ENCODE measurements around the gene FHOD3.

The FHOD3 gene

GRCh38 chr18:36441426-36442240 lies 144.1 kb downstream of the FHOD3 start:
- no peak overlapping the region for H3K18ac ChIP-seq (ENCODE audit: low read length)
- no peaks in the 10 kb centered on the region for H3K36me3 ChIP-seq (ENCODE audit: control insufficient read depth, insufficient read depth, low read length)
- no peak overlapping the region for H3K9ac ChIP-seq (ENCODE audit: low read length)
- H3K79me2 ChIP-seq (ENCODE audit: control insufficient read depth, insufficient read depth, low read length), result no peaks in the 10 kb centered on the region
- no peak overlapping the region for H2BK120ac ChIP-seq (ENCODE audit: low read depth, low read length)
- WGBS (ENCODE audit: extremely low coverage, insufficient coverage, low lambda C conversion rate), result no CpG with 5 or more reads among the region's 9 CpGs
- H4K5ac ChIP-seq (ENCODE audit: low read length), result no peak overlapping the region
- no peak overlapping the region for H3K4me3 ChIP-seq (ENCODE audit: low read length)
- H3K56ac ChIP-seq (ENCODE audit: low read length), result no peak overlapping the region
- H3K4ac ChIP-seq (ENCODE audit: low read depth, low read length), result no peak overlapping the region
- no peak overlapping the region for H2BK5ac ChIP-seq (ENCODE audit: low read length)
- no peak overlapping the region for H3K23ac ChIP-seq (ENCODE audit: low read length)
- H3K4me1 ChIP-seq (ENCODE audit: control insufficient read depth, low read depth, low read length), result no peaks in the 10 kb centered on the region
- no peaks in the 10 kb centered on the region for H3K27me3 ChIP-seq (ENCODE audit: insufficient read depth, low read length, poor library complexity)
- no peak overlapping the region for H3K27ac ChIP-seq (ENCODE audit: low read depth, low read length)
- no peak overlapping the region for H2AK5ac ChIP-seq (ENCODE audit: low read length)
- no peak overlapping the region for H4K8ac ChIP-seq (ENCODE audit: low read depth, low read length)
- no peak overlapping the region for H3K4me2 ChIP-seq (ENCODE audit: low read length)
- H2BK15ac ChIP-seq (replicated peaks; ENCODE audit: low read depth), result no peak overlapping the region
- DNase-seq, result no peak
- H3K79me1 ChIP-seq (ENCODE audit: low read length), result no peaks in the 10 kb centered on the region

GRCh38 chr18:36442717-36443116 lies 145.2 kb downstream of the FHOD3 start:
- H4K8ac ChIP-seq (ENCODE audit: low read depth, low read length), result no peak overlapping the region
- no peaks in the 10 kb centered on the region for H3K79me1 ChIP-seq (ENCODE audit: low read length)
- no peak overlapping the region for H2AK5ac ChIP-seq (ENCODE audit: low read length)
- no peak overlapping the region for H3K4ac ChIP-seq (ENCODE audit: low read depth, low read length)
- H3K79me2 ChIP-seq (ENCODE audit: control insufficient read depth, insufficient read depth, low read length), result no peaks in the 10 kb centered on the region
- H3K56ac ChIP-seq (ENCODE audit: low read length), result no peak overlapping the region
- H2BK15ac ChIP-seq (replicated peaks; ENCODE audit: low read depth), result no peak overlapping the region
- H3K4me3 ChIP-seq (ENCODE audit: low read length), result no peak overlapping the region
- no peak for DNase-seq
- no peak overlapping the region for H4K5ac ChIP-seq (ENCODE audit: low read length)
- no peak overlapping the region for H3K4me2 ChIP-seq (ENCODE audit: low read length)
- no peak overlapping the region for H3K9ac ChIP-seq (ENCODE audit: low read length)
- H2BK120ac ChIP-seq (ENCODE audit: low read depth, low read length), result no peak overlapping the region
- no peaks in the 10 kb centered on the region for H3K36me3 ChIP-seq (ENCODE audit: control insufficient read depth, insufficient read depth, low read length)
- no peak overlapping the region for H2BK5ac ChIP-seq (ENCODE audit: low read length)
- H3K4me1 ChIP-seq (ENCODE audit: control insufficient read depth, low read depth, low read length), result no peaks in the 10 kb centered on the region
- H3K27me3 ChIP-seq (ENCODE audit: insufficient read depth, low read length, poor library complexity), result no peaks in the 10 kb centered on the region
- no CpG with 5 or more reads among the region's 3 CpGs for WGBS (ENCODE audit: extremely low coverage, insufficient coverage, low lambda C conversion rate)
- no peak overlapping the region for H3K23ac ChIP-seq (ENCODE audit: low read length)
- no peak overlapping the region for H3K27ac ChIP-seq (ENCODE audit: low read depth, low read length)
- no peak overlapping the region for H3K18ac ChIP-seq (ENCODE audit: low read length)

GRCh38 chr18:36446059-36446458 lies 148.5 kb downstream of the FHOD3 start:
- Histone ChIP-seq H3K4me2 (ENCODE audit: low read length) (no peak overlapping the region), H2BK5ac (ENCODE audit: low read length) (no peak overlapping the region), H3K4me1 (ENCODE audit: control insufficient read depth, low read depth, low read length) (no peaks in the 10 kb centered on the region), H3K36me3 (ENCODE audit: control insufficient read depth, insufficient read depth, low read length) (no peaks in the 10 kb centered on the region), H3K56ac (ENCODE audit: low read length) (no peak overlapping the region), H3K4me3 (ENCODE audit: low read length) (no peak overlapping the region), H3K79me1 (ENCODE audit: low read length) (no peaks in the 10 kb centered on the region), H3K27me3 (ENCODE audit: insufficient read depth, low read length, poor library complexity) (no peaks in the 10 kb centered on the region), H2BK120ac (ENCODE audit: low read depth, low read length) (no peak overlapping the region), H2BK15ac (replicated peaks; ENCODE audit: low read depth) (no peak overlapping the region), H4K5ac (ENCODE audit: low read length) (no peak overlapping the region), H3K27ac (ENCODE audit: low read depth, low read length) (no peak overlapping the region), H3K18ac (ENCODE audit: low read length) (no peak overlapping the region), H3K9ac (ENCODE audit: low read length) (no peak overlapping the region), H3K4ac (ENCODE audit: low read depth, low read length) (no peak overlapping the region), H3K23ac (ENCODE audit: low read length) (no peak overlapping the region), H2AK5ac (ENCODE audit: low read length) (no peak overlapping the region), H3K79me2 (ENCODE audit: control insufficient read depth, insufficient read depth, low read length) (no peaks in the 10 kb centered on the region), H4K8ac (ENCODE audit: low read depth, low read length) (no peak overlapping the region)
- no peak for DNase-seq
- WGBS (ENCODE audit: extremely low coverage, insufficient coverage, low lambda C conversion rate), result no CpG with 5 or more reads among the region's 11 CpGs

- no peak overlapping the region for H3K23ac ChIP-seq (ENCODE audit: low read length)
- no peaks in the 10 kb centered on the region for H3K79me2 ChIP-seq (ENCODE audit: control insufficient read depth, insufficient read depth, low read length)
- H3K9ac ChIP-seq (ENCODE audit: low read length), result no peak overlapping the region
- H2AK5ac ChIP-seq (ENCODE audit: low read length), result no peak overlapping the region
- WGBS (ENCODE audit: extremely low coverage, insufficient coverage, low lambda C conversion rate), result no CpG with 5 or more reads among the region's 3 CpGs
- H3K4ac ChIP-seq (ENCODE audit: low read depth, low read length), result no peak overlapping the region
- H2BK5ac ChIP-seq (ENCODE audit: low read length), result no peak overlapping the region
- no peak overlapping the region for H3K56ac ChIP-seq (ENCODE audit: low read length)
- H3K79me1 ChIP-seq (ENCODE audit: low read length), result no peaks in the 10 kb centered on the region
- H3K4me1 ChIP-seq (ENCODE audit: control insufficient read depth, low read depth, low read length), result no peaks in the 10 kb centered on the region
- no peak overlapping the region for H3K4me2 ChIP-seq (ENCODE audit: low read length)
- no peak overlapping the region for H4K8ac ChIP-seq (ENCODE audit: low read depth, low read length)
- no peak for DNase-seq
- H3K36me3 ChIP-seq (ENCODE audit: control insufficient read depth, insufficient read depth, low read length), result no peaks in the 10 kb centered on the region
- no peak overlapping the region for H4K5ac ChIP-seq (ENCODE audit: low read length)
- no peak overlapping the region for H2BK120ac ChIP-seq (ENCODE audit: low read depth, low read length)
- no peaks in the 10 kb centered on the region for H3K27me3 ChIP-seq (ENCODE audit: insufficient read depth, low read length, poor library complexity)
- no peak overlapping the region for H3K18ac ChIP-seq (ENCODE audit: low read length)
- H2BK15ac ChIP-seq (replicated peaks; ENCODE audit: low read depth), result no peak overlapping the region
- no peak overlapping the region for H3K27ac ChIP-seq (ENCODE audit: low read depth, low read length)
- H3K4me3 ChIP-seq (ENCODE audit: low read length), result no peak overlapping the region
Measured at GRCh38 chr18:36448384-36449290, 151.1 kb downstream of the FHOD3 start.

GRCh38 chr18:36449451-36449850 lies 151.9 kb downstream of the FHOD3 start:
- no peaks in the 10 kb centered on the region for H3K36me3 ChIP-seq (ENCODE audit: control insufficient read depth, insufficient read depth, low read length)
- no CpG with 5 or more reads among the region's 2 CpGs for WGBS (ENCODE audit: extremely low coverage, insufficient coverage, low lambda C conversion rate)
- no peak overlapping the region for H2BK5ac ChIP-seq (ENCODE audit: low read length)
- H3K79me2 ChIP-seq (ENCODE audit: control insufficient read depth, insufficient read depth, low read length), result no peaks in the 10 kb centered on the region
- H3K27ac ChIP-seq (ENCODE audit: low read depth, low read length), result no peak overlapping the region
- no peak overlapping the region for H3K23ac ChIP-seq (ENCODE audit: low read length)
- H3K4me2 ChIP-seq (ENCODE audit: low read length), result no peak overlapping the region
- no peak overlapping the region for H2BK120ac ChIP-seq (ENCODE audit: low read depth, low read length)
- H3K79me1 ChIP-seq (ENCODE audit: low read length), result no peaks in the 10 kb centered on the region
- no peak overlapping the region for H3K56ac ChIP-seq (ENCODE audit: low read length)
- H3K4me1 ChIP-seq (ENCODE audit: control insufficient read depth, low read depth, low read length), result no peaks in the 10 kb centered on the region
- no peak overlapping the region for H3K18ac ChIP-seq (ENCODE audit: low read length)
- no peak overlapping the region for H3K4ac ChIP-seq (ENCODE audit: low read depth, low read length)
- H3K9ac ChIP-seq (ENCODE audit: low read length), result no peak overlapping the region
- no peak for DNase-seq
- no peaks in the 10 kb centered on the region for H3K27me3 ChIP-seq (ENCODE audit: insufficient read depth, low read length, poor library complexity)
- no peak overlapping the region for H4K5ac ChIP-seq (ENCODE audit: low read length)
- H2BK15ac ChIP-seq (replicated peaks; ENCODE audit: low read depth), result no peak overlapping the region
- H3K4me3 ChIP-seq (ENCODE audit: low read length), result no peak overlapping the region
- no peak overlapping the region for H4K8ac ChIP-seq (ENCODE audit: low read depth, low read length)
- H2AK5ac ChIP-seq (ENCODE audit: low read length), result no peak overlapping the region
